Mucosa of rectum (tissue), 2 donors: ENCODE measurements around the gene PPP2R5A.
"Not testable (repeated sequence)": the region's sequence is repeated elsewhere in the genome, so short reads cannot be mapped to it uniquely, and the experiment has no call there.

ENCODE experiments used
- H3K27ac ChIP-seq, 2 donors: one replicate each; pipeline ENCODE4 v1.7.0; 2013; ENCODE audit warnings: inconsistent platforms in 2 of 2, low read depth in 2 of 2, low read length in 2 of 2
- H3K27me3 ChIP-seq, 2 donors: one replicate each; pipeline ENCODE4 v1.7.0; 2013; ENCODE audit warnings: low read length in 2 of 2; ENCODE audit not compliant: control insufficient read depth in 2 of 2, insufficient read depth in 2 of 2
- H3K36me3 ChIP-seq, 2 donors: one replicate each; pipeline ENCODE4 v1.7.0; 2013; ENCODE audit warnings: low read length in 2 of 2; ENCODE audit not compliant: control insufficient read depth in 2 of 2, insufficient read depth in 2 of 2
- H3K4me1 ChIP-seq, 2 donors: one replicate each; pipeline ENCODE4 v1.7.0; 2013; ENCODE audit warnings: low read length in 2 of 2, mild to moderate bottlenecking in 1 of 2; ENCODE audit not compliant: control insufficient read depth in 2 of 2, insufficient read depth in 2 of 2
- H3K4me3 ChIP-seq, 2 donors: one replicate each; pipeline ENCODE4 v1.7.0; 2013; ENCODE audit warnings: low read length in 2 of 2
- H3K9ac ChIP-seq, 2 donors: one replicate each; pipeline ENCODE4 v1.7.0; 2013; ENCODE audit warnings: low read length in 2 of 2, low read depth in 1 of 2, mild to moderate bottlenecking in 1 of 2
- H3K9me3 ChIP-seq, 2 donors: one replicate each; pipeline ENCODE4 v1.7.0; 2013; ENCODE audit warnings: low read length in 2 of 2; ENCODE audit not compliant: control insufficient read depth in 2 of 2
- donor health status: healthy.
- donor health status: Normal muscosa, but diverticular disease.

The PPP2R5A gene

DNA sequence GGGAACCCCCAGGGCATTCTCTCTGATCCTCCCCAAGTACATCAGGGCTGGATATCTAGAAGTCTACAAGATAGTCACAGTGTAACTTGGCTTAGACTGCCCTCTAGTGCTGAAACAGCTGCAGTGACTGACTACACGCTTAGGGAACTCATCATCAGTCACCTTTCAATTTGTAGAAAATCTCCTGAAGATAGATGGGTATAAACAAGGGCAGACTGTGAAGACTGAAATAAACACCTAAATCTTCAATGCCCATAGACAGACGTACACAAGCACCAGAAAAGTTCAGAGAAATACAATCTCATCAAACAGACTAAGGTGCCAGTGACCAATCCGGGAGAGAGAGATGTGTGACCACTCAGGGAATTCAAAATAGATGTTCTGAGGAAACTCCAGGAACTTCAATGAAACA is 82.9 kb downstream of the PPP2R5A start:
- Histone ChIP-seq H3K27me3 (no peaks in the 10 kb centered on the region), H3K36me3 (peaks cover 7 to 12% of the 10 kb centered on the region in 2 donors), H3K9me3 (no peaks in the 10 kb centered on the region), H3K9ac (no peak overlapping the region), H3K4me1 (no peaks in the 10 kb centered on the region), H3K27ac (no peak overlapping the region), H3K4me3 (no peak overlapping the region)

DNA sequence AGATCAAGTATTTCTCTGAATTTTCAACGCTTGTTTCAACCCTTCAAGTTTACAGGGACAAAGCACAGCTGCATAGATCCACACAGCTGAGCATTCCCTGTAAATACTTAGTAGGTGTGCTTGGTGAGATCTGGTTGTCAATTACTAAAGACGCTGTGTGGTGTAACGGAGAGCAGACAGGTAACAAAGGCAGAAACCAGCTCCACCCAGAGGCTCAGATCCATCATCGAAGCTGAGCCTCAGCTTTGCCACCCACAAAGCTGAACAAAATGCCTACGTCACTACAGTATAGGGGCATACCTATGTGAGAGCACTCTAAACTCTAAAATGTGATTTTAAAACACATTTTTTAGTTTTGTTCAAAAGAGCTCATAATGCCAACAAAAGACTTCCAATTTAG is 90.8 kb downstream of the PPP2R5A start:
- Histone ChIP-seq H3K4me1 (no peaks in the 10 kb centered on the region), H3K27me3 (no peaks in the 10 kb centered on the region), H3K4me3 (no peak overlapping the region), H3K9me3 (no peaks in the 10 kb centered on the region), H3K9ac (no peak overlapping the region), H3K27ac (no peak overlapping the region), H3K36me3 (peaks cover 11 to 13% of the 10 kb centered on the region in 2 donors)

DNA sequence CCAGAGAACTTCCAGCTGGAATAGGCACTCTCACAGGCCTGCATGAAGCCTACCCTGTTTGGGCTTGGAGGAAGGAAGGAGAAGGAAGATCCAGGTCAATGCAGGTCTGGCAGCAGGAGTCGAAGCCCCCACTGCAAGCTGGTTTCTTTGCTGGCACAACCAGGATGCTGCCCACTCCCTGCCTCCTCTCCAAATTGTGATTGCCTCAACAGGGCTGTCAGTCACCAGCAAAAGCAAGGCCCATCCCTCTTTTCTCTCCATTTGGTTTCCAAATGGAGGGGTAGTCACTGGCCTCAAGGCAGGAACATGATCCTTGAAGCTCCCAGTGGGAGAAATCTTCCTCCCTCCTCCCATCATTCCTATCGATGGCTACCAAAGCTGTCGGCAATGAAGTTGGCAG is 92.4 kb downstream of the PPP2R5A start:
- H3K36me3 ChIP-seq, result peaks cover 11 to 14% of the 10 kb centered on the region in 2 donors
- H3K27ac ChIP-seq, result no peak overlapping the region
- no peak overlapping the region for H3K9ac ChIP-seq
- no peaks in the 10 kb centered on the region for H3K4me1 ChIP-seq
- no peak overlapping the region for H3K4me3 ChIP-seq
- no peaks in the 10 kb centered on the region for H3K27me3 ChIP-seq
- H3K9me3 ChIP-seq, result no peaks in the 10 kb centered on the region

DNA sequence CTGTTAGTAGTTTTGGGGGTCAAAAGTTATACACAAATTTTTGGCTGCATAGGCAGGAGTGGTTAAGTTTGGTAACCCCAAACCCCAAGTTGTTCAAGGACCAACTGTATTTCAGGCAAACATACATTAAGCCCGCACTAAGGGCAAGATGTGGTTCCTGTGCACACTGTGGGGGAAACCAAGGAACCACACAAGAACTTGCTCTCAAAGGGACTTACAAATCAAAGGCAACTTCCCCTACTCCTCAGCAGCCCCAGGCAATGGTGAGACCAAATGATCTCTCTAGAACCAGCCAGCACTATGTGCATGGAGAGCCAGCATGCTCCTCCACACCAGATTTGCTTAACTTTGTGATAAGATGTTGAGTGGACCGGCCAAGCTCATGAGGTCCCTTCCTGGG is 94.2 kb downstream of the PPP2R5A start:
- Histone ChIP-seq H3K4me3 (no peak overlapping the region), H3K9me3 (no peaks in the 10 kb centered on the region), H3K27me3 (no peaks in the 10 kb centered on the region), H3K36me3 (peaks cover 11 to 14% of the 10 kb centered on the region in 2 donors), H3K27ac (no peak overlapping the region), H3K4me1 (no peaks in the 10 kb centered on the region), H3K9ac (no peak overlapping the region)

DNA sequence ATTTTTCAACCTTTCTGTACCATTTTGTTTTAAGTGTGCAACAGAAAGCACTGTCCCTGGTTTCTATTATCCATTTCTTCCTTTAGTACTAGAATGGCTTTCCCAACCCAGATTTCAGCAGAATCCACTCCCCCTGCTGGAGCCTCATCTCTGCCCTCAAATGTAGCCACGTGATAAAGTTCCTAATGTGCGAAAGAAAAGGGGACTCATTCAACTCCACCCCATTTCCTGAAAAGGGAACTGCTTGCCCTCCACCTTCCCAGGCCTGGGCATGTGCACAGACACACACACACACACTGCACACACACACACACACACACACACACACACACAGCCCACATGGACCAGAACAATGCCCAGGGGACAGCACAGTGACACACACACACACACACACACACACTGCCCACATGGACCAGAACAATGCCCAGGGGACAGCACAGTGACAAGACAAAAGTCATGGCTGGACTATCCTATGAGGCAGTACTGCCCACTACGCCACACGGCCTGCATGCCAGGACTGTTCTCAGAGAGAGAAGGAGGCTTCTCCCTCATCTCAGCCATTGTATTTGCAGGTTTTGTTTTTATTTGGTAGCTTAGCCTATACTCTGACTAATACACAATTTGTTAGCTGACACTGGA is 96.3 kb downstream of the PPP2R5A start:
- no peak overlapping the region for H3K27ac ChIP-seq
- peaks cover 11 to 24% of the 10 kb centered on the region in 2 donors for H3K36me3 ChIP-seq
- H3K4me1 ChIP-seq, result no peaks in the 10 kb centered on the region
- no peaks in the 10 kb centered on the region for H3K27me3 ChIP-seq
- no peak overlapping the region for H3K9ac ChIP-seq
- no peak overlapping the region for H3K4me3 ChIP-seq
- H3K9me3 ChIP-seq, result no peaks in the 10 kb centered on the region

DNA sequence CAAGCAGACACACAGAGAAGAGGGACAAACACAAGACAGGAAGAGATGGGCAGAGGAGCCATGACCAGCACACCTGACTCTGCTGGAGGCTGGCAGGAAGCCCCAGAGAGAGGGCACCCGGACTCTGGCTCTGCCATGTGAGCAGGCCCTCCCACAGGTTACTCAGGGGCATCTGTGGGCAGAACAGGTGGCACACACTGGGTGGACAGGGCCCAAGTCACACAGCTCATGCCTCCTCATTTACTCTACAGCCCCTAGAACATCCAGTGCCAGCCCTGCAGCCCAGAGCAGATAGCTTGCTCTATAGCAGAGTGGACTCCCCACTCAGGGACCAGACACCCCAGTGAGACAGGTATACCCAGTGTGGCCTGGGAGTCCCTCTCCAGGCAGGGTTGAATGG is 100.8 kb downstream of the PPP2R5A start:
- Histone ChIP-seq H3K9ac (no peak overlapping the region), H3K27ac (no peak overlapping the region), H3K4me1 (no peaks in the 10 kb centered on the region), H3K4me3 (no peak overlapping the region), H3K9me3 (peaks cover 0 to 2% of the 10 kb centered on the region in 2 donors), H3K27me3 (no peaks in the 10 kb centered on the region), H3K36me3 (peaks cover 0 to 14% of the 10 kb centered on the region in 2 donors)

DNA sequence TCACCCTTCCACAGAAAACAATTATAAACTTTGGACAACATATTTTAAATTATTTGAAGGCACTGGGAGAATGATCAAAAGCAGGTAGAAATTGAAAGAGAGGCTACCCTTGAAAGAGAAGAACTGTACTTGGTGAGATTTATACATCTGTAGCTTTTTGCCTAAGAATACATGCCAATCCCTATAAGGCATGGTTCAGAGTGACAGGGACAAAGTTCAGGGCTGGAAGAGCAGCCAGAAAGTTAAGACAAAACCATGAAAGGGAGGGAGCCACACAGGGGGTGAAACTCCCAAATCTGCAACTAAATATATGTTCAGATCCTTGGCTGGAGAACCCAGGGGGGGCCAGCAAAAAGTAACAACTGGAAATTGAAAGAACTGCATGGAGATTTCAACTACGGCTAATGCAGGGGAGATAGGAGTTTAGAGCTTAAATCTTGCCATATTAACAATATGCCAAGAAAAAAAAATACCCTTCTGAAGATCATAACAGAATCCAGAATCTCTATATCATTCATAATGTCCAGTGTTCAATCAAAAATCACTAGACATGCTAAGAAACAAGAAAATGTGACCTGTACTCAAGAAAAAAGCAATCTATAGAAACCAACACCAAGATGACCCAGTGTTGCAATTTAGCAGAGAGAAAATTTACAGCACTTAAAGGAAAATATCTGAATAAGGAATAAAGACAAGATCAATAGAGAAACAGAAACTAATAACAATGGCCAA is 103.9 kb downstream of the PPP2R5A start:
- Histone ChIP-seq H3K27ac (no peak overlapping the region), H3K9ac (no peak overlapping the region), H3K36me3 (peaks cover 0 to 12% of the 10 kb centered on the region in 2 donors), H3K27me3 (no peaks in the 10 kb centered on the region), H3K4me1 (no peaks in the 10 kb centered on the region), H3K9me3 (peaks cover 0 to 2% of the 10 kb centered on the region in 2 donors), H3K4me3 (no peak overlapping the region)

DNA sequence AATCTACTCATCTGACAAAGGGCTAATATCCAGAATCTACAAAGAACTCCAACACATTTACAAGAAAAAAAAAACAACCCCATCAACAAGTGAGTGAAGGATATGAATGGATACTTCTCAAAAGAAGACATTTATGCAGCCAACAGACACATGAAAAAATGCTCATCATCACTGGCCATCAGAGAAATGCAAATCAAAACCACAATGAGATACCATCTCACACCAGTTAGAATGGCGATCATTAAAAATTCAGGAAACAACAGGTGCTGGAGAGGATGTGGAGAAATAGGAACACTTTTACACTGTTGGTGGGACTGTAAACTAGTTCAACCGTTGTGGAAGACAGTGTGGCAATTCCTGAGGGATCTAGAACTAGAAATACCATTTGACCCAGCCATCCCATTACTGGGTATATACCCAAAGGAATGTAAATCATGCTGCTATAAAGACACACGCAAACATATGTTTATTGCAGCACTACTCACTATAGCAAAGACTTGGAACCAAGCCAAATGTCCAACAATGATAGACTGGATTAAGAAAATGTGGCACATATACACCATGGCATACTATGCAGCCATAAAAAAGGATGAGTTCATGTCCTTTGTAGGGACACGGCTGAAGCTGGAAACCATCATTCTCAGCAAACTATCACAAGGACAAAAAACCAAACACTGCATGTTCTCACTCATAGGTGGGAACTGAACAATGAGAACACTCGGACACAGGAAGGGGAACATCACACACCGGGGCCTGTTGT is 110.6 kb downstream of the PPP2R5A start:
- not testable (repeated sequence) for H3K4me1 ChIP-seq, H3K4me3 ChIP-seq, H3K27ac ChIP-seq, H3K27me3 ChIP-seq, H3K9me3 ChIP-seq, H3K9ac ChIP-seq, H3K36me3 ChIP-seq

DNA sequence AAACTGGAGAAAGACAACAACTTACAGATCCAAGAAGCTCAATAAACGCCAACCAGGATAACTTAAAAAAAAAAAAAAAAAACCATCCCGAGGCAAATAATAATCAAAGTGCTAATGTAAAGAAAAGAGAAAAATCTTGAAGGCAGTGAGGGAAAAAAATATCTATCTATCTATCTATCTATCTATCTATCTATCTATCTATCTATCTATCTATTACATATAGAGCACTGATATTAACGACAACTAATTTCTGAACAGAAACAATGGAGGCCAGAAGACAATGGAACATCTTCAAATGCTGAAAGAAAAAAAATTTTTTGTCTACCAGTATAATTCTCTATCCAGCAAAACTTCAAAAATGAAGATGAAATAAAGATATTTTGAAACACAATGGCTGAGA is 111.4 kb downstream of the PPP2R5A start:
- H3K9ac ChIP-seq, result no peak overlapping the region
- no peaks in the 10 kb centered on the region for H3K4me1 ChIP-seq
- no peak overlapping the region for H3K27ac ChIP-seq
- no peaks in the 10 kb centered on the region for H3K9me3 ChIP-seq
- H3K36me3 ChIP-seq, result no peaks in the 10 kb centered on the region
- no peak overlapping the region for H3K4me3 ChIP-seq
- H3K27me3 ChIP-seq, result no peaks in the 10 kb centered on the region

DNA sequence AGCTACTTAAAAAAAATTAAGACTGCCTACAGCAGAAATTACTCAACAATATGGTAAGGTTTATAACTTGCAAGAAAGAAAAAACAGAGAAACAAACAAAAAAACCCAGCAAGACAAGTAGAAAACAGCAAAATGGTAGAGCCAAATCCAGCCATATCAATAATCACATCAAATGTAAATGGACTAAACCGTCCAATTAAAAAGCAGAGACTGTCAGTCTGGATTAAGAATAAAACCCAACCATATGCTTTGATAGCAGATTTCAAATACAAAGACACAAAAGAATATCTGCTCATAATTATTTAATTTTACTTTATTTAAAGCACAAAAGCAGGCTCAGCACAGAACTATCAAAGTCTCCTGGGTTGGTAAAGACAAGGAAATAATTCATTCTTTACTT is 112.0 kb downstream of the PPP2R5A start:
- Histone ChIP-seq H3K9ac (no peak overlapping the region), H3K4me3 (no peak overlapping the region), H3K9me3 (no peaks in the 10 kb centered on the region), H3K27ac (no peak overlapping the region), H3K36me3 (no peaks in the 10 kb centered on the region), H3K4me1 (no peaks in the 10 kb centered on the region), H3K27me3 (no peaks in the 10 kb centered on the region)
